ENCODE measurements around the gene APCDD1. TPM values are rescaled to one million over a fixed set of nuclear protein-coding genes. Genes with fewer than 3 reads are reported as not detected.

The APCDD1 gene
- total and polyA plus RNA-seq, 4 donors, result 0.51 to 2.8 (median 1.5) TPM

DNA sequence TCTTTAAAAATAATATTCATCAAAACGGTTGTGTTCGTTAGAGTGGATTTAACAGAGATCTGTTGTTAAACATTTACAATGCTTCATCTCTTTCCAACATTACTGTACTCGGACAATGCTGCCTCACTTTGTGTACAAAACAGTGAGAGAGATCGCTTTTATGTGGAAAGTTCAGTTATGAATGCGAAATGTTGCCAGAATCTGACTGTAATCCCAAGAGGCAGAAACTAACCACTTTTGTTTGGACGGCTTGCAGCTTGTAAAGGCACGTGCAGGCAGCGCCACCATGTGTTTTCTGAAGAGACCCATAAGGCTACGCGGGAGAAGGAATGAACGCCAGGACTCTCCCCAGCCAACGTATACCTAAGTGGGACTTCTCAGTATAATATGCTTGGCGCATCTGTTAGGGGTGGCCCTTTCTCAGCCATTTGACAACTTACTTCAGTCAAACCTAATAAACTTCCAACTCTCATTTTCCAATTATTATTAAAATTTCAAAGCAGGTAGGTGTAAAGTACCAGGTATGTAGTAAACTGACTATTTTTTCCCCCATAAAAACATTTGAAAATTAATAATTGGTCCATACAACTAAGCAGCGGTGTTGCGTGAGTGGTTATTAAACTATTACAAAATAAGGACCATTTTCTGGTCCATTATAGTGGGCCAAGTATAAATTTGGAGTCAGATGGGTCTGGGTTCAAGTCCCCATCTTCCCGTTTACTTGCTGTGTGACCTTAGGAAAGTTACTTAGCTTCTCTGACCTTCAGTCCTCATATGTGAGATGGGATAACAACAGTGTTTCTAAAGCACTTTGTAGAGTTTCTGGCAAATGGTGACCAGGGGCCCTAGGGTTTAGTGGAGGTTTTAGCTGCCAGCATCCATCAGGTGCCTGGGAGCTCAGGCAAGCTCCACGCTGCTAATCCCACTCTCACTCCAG, 65.8 kb downstream of the APCDD1 start:
- Histone ChIP-seq H3K9me3 (ENCODE audit: control insufficient read depth in 4 of 4, low read length in 3 of 4) (peaks cover 0 to 6% (median 0%) of the 10 kb centered on the region in 4 donors), H3K4me3 (ENCODE audit: low read depth in 1 of 3, low read length in 3 of 3) (no peak overlapping the region), H3K27ac (ENCODE audit: low read depth in 1 of 2, low read length in 2 of 2) (no peak overlapping the region), H3K4me1 (ENCODE audit: control insufficient read depth in 4 of 4, insufficient read depth in 4 of 4, low read length in 3 of 4) (peaks cover 3 to 18% (median 5%) of the 10 kb centered on the region in 4 donors), H3K27me3 (ENCODE audit: control insufficient read depth in 4 of 4, insufficient read depth in 4 of 4, low read length in 3 of 4) (peaks cover 0 to 5% (median 0%) of the 10 kb centered on the region in 4 donors), H3K36me3 (ENCODE audit: control insufficient read depth in 4 of 4, insufficient read depth in 3 of 4, low read depth in 1 of 4, low read length in 3 of 4) (no peaks in the 10 kb centered on the region), H3K9ac (ENCODE audit: low read depth in 1 of 2, low read length in 2 of 2) (peak overlapping the region in 1 of 2 donors; percentile 19)
- TF ChIP-seq YY1 (IDR thresholded peaks at IDR 0.05), result no peak
- TF ChIP-seq, protein P1, sequence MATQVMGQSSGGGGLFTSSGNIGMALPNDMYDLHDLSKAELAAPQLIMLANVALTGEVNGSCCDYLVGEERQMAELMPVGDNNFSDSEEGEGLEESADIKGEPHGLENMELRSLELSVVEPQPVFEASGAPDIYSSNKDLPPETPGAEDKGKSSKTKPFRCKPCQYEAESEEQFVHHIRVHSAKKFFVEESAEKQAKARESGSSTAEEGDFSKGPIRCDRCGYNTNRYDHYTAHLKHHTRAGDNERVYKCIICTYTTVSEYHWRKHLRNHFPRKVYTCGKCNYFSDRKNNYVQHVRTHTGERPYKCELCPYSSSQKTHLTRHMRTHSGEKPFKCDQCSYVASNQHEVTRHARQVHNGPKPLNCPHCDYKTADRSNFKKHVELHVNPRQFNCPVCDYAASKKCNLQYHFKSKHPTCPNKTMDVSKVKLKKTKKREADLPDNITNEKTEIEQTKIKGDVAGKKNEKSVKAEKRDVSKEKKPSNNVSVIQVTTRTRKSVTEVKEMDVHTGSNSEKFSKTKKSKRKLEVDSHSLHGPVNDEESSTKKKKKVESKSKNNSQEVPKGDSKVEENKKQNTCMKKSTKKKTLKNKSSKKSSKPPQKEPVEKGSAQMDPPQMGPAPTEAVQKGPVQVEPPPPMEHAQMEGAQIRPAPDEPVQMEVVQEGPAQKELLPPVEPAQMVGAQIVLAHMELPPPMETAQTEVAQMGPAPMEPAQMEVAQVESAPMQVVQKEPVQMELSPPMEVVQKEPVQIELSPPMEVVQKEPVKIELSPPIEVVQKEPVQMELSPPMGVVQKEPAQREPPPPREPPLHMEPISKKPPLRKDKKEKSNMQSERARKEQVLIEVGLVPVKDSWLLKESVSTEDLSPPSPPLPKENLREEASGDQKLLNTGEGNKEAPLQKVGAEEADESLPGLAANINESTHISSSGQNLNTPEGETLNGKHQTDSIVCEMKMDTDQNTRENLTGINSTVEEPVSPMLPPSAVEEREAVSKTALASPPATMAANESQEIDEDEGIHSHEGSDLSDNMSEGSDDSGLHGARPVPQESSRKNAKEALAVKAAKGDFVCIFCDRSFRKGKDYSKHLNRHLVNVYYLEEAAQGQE (IDR thresholded peaks at IDR 0.05), result no peak
- TF ChIP-seq HNF4A (conservative IDR thresholded peaks at IDR 0.05), result no peak
- TF ChIP-seq, protein P2, sequence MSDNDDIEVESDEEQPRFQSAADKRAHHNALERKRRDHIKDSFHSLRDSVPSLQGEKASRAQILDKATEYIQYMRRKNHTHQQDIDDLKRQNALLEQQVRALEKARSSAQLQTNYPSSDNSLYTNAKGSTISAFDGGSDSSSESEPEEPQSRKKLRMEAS (IDR thresholded peaks at IDR 0.05), result peak; percentile 23
- no peak for TF ChIP-seq GABPA (IDR thresholded peaks at IDR 0.05 in 1 of 2, conservative IDR thresholded peaks at IDR 0.05 in 1 of 2)
- peak; percentile 62 for TF ChIP-seq CTCF (IDR thresholded peaks at IDR 0.05; ENCODE audit: low read depth, low read length, missing input control)
- TF ChIP-seq RAD21 (IDR thresholded peaks at IDR 0.05), result peak; percentile 94 to 95
- no peak for TF ChIP-seq FOXA1 (IDR thresholded peaks at IDR 0.05)
- no peak for TF ChIP-seq EGR1 (IDR thresholded peaks at IDR 0.05; ENCODE audit: low read depth in 2 of 2)
- TF ChIP-seq JUND (IDR thresholded peaks at IDR 0.05), result no peak
- peak; percentile 65 for DNase-seq (ENCODE audit: low spot score)
- 27% methylated on average over 17 of the region's 17 CpGs for WGBS

DNA sequence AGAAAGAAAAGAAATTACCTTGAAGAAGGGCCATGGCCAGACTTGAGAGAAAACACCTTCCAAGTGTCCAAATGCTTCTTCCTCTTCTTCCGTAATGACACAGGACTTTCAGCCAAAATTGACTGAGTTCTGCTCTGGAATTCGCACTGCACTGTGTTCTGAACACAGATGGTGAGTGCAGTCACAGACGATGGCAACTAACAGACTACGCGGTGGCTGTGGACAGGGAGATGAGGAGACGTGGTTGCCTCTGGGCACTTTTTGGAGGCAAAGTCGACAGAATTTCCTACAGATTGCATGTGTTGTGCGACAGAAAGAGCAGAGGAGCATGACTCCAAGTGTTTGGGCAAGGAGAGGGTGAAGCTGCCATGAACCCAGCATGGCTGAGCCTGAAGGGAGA, 67.1 kb downstream of the APCDD1 start:
- H3K9me3 ChIP-seq (ENCODE audit: control insufficient read depth in 4 of 4, low read length in 3 of 4), result peaks cover 0 to 6% (median 0%) of the 10 kb centered on the region in 4 donors
- 74% methylated on average over 8 of the region's 8 CpGs for WGBS
- H3K36me3 ChIP-seq (ENCODE audit: control insufficient read depth in 4 of 4, insufficient read depth in 3 of 4, low read depth in 1 of 4, low read length in 3 of 4), result no peaks in the 10 kb centered on the region
- no peak for DNase-seq (ENCODE audit: low spot score)
- H3K4me3 ChIP-seq (ENCODE audit: low read depth in 1 of 3, low read length in 3 of 3), result no peak overlapping the region
- no peak overlapping the region for H3K9ac ChIP-seq (ENCODE audit: low read depth in 1 of 2, low read length in 2 of 2)
- peaks cover 0 to 5% (median 0%) of the 10 kb centered on the region in 4 donors for H3K27me3 ChIP-seq (ENCODE audit: control insufficient read depth in 4 of 4, insufficient read depth in 4 of 4, low read length in 3 of 4)
- peaks cover 3 to 26% (median 11%) of the 10 kb centered on the region in 4 donors for H3K4me1 ChIP-seq (ENCODE audit: control insufficient read depth in 4 of 4, insufficient read depth in 4 of 4, low read length in 3 of 4)
- TF ChIP-seq NR2F2 (IDR thresholded peaks at IDR 0.05) (no peak), RAD21 (IDR thresholded peaks at IDR 0.05) (no peak), SP1 (IDR thresholded peaks at IDR 0.05) (no peak)
- no peak overlapping the region for H3K27ac ChIP-seq (ENCODE audit: low read depth in 1 of 2, low read length in 2 of 2)

All from liver (tissue), 9 donors.